Effector memory CD8-positive, alpha-beta T cell (primary cell): ENCODE measurements around the gene PTCH2.
"Not testable (repeated sequence)": the region's sequence is repeated elsewhere in the genome, so short reads cannot be mapped to it uniquely, and the experiment has no call there.

Experiments used
- ATAC-seq: fragments of 150-1000 bp; cut with Tn5 transposase; replicated peaks from 2 replicates; pipeline ENCODE4 v1.10.0; 2021; ENCODE audit warnings: mild to moderate bottlenecking, moderate library complexity
- DNase-seq, 3 experiments: peaks; one replicate each; pipeline ENCODE4 v3.0.0; 2021
- H3K27ac Mint-ChIP-seq, 2 donors: one replicate each; pipeline ENCODE4 v1.8.0; 2022; ENCODE audit warnings: mild to moderate bottlenecking in 2 of 2, mixed read lengths in 2 of 2, moderate library complexity in 2 of 2
- H3K27me3 Mint-ChIP-seq, 2 donors: one replicate each; pipeline ENCODE4 v1.8.0; 2022; ENCODE audit warnings: mixed read lengths in 2 of 2
- H3K36me3 Mint-ChIP-seq: one replicate; pipeline ENCODE4 v1.8.0; 2022; ENCODE audit warnings: mild to moderate bottlenecking, moderate library complexity, mixed read lengths; ENCODE audit not compliant: insufficient read depth
- H3K4me1 Mint-ChIP-seq, 2 donors: one replicate each; pipeline ENCODE4 v1.8.0; 2022; ENCODE audit warnings: low read depth in 2 of 2, mixed read lengths in 2 of 2
- H3K4me3 Mint-ChIP-seq, 2 donors: one replicate each; pipeline ENCODE4 v1.8.0; 2022; ENCODE audit warnings: mild to moderate bottlenecking in 2 of 2, mixed read lengths in 2 of 2, moderate library complexity in 2 of 2
- H3K9me3 Mint-ChIP-seq, 2 donors: one replicate each; pipeline ENCODE4 v1.8.0; 2022; ENCODE audit warnings: mixed read lengths in 2 of 2

Gene PTCH2

DNA sequence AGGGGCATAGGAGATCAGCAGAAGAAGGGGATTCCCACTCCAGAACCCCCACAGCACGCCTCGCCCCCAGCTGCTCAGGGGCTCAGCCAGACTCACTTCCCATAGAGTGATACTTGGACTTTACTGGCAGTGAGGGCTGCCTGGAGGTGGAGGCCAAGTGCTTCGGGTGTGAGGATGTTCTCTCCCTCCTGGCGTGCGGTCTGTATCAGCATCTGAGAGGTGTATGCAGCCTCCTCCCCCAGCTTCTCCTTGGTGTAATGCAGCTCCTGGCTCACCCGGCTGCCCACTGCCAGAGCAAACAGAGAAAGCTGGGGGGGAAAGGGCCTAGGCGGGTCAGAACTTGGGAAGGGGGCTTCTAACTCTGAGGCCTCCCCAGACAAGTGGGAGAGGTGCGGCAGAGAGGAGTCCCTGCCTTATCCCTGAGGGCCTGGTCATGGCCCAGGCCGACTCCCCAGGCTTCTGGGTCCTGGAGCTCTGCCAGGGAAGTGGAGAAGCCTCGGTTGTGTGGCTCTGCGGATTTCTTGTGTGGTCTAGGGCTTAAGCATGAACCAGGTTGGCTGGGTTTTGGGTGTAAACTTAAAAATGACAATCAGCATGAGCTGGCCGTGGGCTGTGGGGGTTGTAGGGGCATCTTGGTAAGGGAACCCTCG lies 10.9 kb downstream of the PTCH2 start:
- H3K27ac Mint-ChIP-seq, result peak overlapping the region in 1 of 2 donors; percentile 29
- ATAC-seq, result no peak
- H3K9me3 Mint-ChIP-seq, result no peaks in the 10 kb centered on the region

DNA sequence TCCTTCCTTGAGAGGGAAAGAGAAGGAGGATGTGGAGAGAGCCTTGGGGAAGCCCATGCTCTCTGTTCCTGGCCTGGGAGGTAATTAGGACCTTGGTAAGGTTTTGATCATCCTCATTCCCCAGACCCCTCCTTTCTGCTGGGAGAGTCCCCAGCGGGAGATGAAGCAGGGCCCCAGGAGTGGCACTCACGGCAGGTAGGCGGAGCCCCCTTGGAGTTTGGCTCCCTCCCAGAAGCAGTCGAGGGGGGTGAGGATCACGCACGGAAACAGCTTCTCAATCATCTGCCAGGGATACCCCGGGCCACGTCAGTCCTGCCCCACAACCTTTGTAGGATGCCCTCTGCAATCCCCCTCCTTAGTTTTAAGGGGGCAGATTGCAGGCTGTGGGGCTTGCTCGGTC lies 11.5 kb downstream of the PTCH2 start:
- H3K9me3 Mint-ChIP-seq, result no peaks in the 10 kb centered on the region
- peaks cover 3% of the 10 kb centered on the region for H3K36me3 Mint-ChIP-seq
- no peaks in the 10 kb centered on the region for H3K27me3 Mint-ChIP-seq
- H3K4me3 Mint-ChIP-seq, result no peak overlapping the region
- peaks cover 7 to 10% of the 10 kb centered on the region in 2 donors for H3K4me1 Mint-ChIP-seq
- ATAC-seq (no peak), DNase-seq (no peak)
- no peak overlapping the region for H3K27ac Mint-ChIP-seq

More for the DNA sequence above, 10.9 kb downstream of the PTCH2 start:
- H3K36me3 Mint-ChIP-seq, result peaks cover 3% of the 10 kb centered on the region
- no peak for DNase-seq
- no peaks in the 10 kb centered on the region for H3K27me3 Mint-ChIP-seq
- H3K4me3 Mint-ChIP-seq, result no peak overlapping the region
- peaks cover 7 to 10% of the 10 kb centered on the region in 2 donors for H3K4me1 Mint-ChIP-seq

GRCh38 chr1:44830900-44831304 lies 12.2 kb downstream of the PTCH2 start:
- H3K27me3 Mint-ChIP-seq, result no peaks in the 10 kb centered on the region
- ATAC-seq (no peak), DNase-seq (no peak)
- H3K9me3 Mint-ChIP-seq, result no peaks in the 10 kb centered on the region
- peaks cover 5 to 7% of the 10 kb centered on the region in 2 donors for H3K4me1 Mint-ChIP-seq
- H3K36me3 Mint-ChIP-seq, result peaks cover 3% of the 10 kb centered on the region
- no peak overlapping the region for H3K27ac Mint-ChIP-seq
- no peak overlapping the region for H3K4me3 Mint-ChIP-seq

DNA sequence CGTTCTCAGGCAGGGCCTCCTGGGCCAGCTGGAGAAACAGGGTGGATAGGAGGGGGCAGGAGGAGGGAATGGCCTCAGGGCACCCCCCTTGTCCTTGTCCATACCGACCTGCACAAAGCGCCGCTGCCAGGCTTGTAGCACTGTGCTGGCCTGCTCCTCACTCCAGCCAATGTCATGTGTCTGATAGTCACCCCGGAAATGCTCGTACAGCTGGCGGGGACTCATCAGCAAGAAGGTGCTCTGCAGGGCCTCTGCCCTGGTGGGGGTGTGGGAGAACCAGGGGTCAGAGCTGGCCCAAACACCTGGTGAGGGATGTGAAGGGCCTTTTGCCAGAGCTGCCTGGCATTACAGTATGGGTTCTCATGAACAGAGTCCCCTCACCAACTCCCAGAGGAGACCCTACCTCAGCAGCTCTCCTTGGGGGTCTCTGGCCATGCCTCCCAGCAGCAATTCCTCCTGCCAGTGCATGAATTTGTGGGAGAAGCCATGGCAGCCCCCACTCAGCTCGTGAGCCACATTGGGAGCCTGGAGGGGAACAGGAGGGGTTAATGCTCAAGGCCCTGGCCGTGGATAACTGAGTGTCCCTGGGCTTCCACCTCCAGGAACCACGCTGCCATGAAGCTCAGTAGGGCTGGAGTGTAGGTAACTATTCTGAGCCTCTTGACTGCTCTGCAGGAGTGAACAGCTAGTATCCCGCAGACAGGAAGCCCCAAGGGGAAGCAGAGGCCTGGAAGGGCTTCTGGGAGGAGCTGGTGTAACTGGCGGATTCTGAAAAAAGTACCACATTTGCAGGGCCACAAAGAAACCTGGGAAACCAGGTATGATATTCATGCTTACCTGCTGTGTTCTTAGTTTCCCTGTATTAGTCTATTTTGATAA lies 13.3 kb downstream of the PTCH2 start:
- Mint-ChIP-seq H3K4me3 (no peak overlapping the region), H3K9me3 (no peaks in the 10 kb centered on the region), H3K27ac (no peak overlapping the region), H3K4me1 (peaks cover 0 to 3% of the 10 kb centered on the region in 2 donors), H3K27me3 (no peaks in the 10 kb centered on the region), H3K36me3 (peaks cover 8% of the 10 kb centered on the region)
- ATAC-seq (no peak), DNase-seq (no peak)

- Mint-ChIP-seq H3K4me3 (no peak overlapping the region), H3K4me1 (peaks cover 0 to 3% of the 10 kb centered on the region in 2 donors)
Observed at GRCh38 chr1:44828841-44829440, 14.1 kb downstream of the PTCH2 start.

DNA sequence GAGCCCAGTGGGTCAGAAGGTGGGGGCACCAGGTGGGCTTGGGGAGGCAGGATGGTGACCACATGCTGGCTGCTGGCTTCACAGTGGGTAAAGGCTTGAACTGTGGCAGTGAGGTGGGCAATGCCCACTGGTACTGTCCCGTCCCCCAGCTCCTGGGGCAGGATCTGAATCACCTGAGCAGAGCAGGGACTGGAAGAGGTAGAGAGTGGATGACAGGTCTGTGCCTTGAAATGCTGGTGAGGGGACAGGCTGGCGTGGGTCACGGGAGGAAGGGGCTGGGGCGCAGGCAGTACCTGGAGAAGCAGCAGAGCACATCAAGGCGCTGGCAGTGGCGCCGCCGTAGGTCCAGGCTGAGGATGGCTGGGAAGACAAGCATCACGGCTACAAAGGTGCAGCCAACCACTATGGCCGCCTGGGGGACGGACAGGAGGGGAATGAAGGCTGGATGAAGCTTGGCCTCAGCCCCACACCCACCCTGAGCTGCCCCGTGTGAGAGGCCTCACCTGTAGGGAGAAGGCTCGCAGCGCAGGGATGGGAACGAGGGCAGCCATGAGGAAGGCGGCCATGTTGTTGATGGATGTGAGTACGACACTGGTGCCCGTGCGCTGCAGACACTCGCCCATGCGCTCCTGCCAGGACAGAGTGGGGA lies 14.9 kb downstream of the PTCH2 start:
- H3K4me3 Mint-ChIP-seq, result peak overlapping the region in 1 of 2 donors; percentile 27

More at GRCh38 chr1:44828841-44829440, 14.1 kb downstream of the PTCH2 start:
- no peak for ATAC-seq
- H3K27me3 Mint-ChIP-seq, result no peaks in the 10 kb centered on the region
- DNase-seq, result no peak
- peaks cover 8% of the 10 kb centered on the region for H3K36me3 Mint-ChIP-seq
- no peak overlapping the region for H3K27ac Mint-ChIP-seq
- no peaks in the 10 kb centered on the region for H3K9me3 Mint-ChIP-seq

DNA sequence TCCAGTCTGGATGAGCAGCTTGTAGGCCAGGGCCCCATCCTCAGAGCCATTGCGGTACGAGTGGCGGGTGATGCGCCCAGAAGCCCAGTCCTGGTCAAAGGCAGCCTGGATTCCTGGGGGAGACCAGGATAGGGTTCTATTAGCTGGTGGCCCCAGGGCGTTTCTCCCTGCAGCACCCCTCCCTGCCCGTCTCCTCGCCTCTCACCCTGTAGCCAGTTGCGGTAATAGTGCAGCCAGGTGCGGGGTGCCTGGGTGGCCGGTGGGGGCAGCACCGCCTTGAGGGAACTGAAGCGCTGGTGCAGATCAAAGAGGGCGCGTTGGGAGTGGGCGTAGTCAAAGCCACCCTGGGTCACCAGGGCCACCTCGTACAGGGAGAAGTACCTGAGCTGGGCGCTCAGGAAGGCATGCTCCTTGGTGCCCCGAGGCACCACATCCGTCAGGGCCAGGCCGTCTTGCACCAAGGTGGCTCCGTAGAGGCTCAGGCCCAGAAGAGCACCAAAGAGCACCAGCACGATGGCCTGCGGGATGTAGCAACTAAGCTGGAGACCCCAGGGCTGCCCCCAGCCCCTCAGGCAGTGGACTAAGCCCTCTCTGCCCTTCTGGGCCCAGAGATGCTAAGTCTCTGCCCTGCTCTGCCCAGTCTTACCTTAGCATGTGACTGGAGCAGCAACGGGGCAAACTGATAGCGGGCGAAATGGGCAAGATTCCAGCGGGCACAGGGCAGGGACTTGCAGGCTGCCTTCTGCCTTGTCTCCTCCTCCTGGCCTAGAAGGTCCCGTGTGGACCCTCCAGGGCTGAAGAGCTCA lies 15.7 kb downstream of the PTCH2 start:
- H3K4me1 Mint-ChIP-seq, result peaks cover 0 to 3% of the 10 kb centered on the region in 2 donors
- no peaks in the 10 kb centered on the region for H3K27me3 Mint-ChIP-seq
- H3K27ac Mint-ChIP-seq, result no peak overlapping the region
- ATAC-seq, result no peak
- H3K4me3 Mint-ChIP-seq, result peak overlapping the region in 1 of 2 donors; percentile 27
- H3K9me3 Mint-ChIP-seq, result no peaks in the 10 kb centered on the region
- no peak for DNase-seq
- peaks cover 14% of the 10 kb centered on the region for H3K36me3 Mint-ChIP-seq

More for the DNA sequence above, 14.9 kb downstream of the PTCH2 start:
- DNase-seq (no peak), ATAC-seq (no peak)
- H3K9me3 Mint-ChIP-seq, result no peaks in the 10 kb centered on the region
- H3K4me1 Mint-ChIP-seq, result peaks cover 0 to 3% of the 10 kb centered on the region in 2 donors
- H3K36me3 Mint-ChIP-seq, result peaks cover 8% of the 10 kb centered on the region
- no peak overlapping the region for H3K27ac Mint-ChIP-seq
- no peaks in the 10 kb centered on the region for H3K27me3 Mint-ChIP-seq

GRCh38 chr1:44826375-44827196 lies 16.5 kb downstream of the PTCH2 start:
- no peaks in the 10 kb centered on the region for H3K9me3 Mint-ChIP-seq
- DNase-seq, result no peak
- peak; percentile 10 for ATAC-seq
- peaks cover 11% of the 10 kb centered on the region for H3K36me3 Mint-ChIP-seq
- H3K27me3 Mint-ChIP-seq, result no peaks in the 10 kb centered on the region
- H3K4me1 Mint-ChIP-seq, result peaks cover under 1 to 3% of the 10 kb centered on the region in 2 donors
- no peak overlapping the region for H3K27ac Mint-ChIP-seq
- H3K4me3 Mint-ChIP-seq, result no peak overlapping the region

DNA sequence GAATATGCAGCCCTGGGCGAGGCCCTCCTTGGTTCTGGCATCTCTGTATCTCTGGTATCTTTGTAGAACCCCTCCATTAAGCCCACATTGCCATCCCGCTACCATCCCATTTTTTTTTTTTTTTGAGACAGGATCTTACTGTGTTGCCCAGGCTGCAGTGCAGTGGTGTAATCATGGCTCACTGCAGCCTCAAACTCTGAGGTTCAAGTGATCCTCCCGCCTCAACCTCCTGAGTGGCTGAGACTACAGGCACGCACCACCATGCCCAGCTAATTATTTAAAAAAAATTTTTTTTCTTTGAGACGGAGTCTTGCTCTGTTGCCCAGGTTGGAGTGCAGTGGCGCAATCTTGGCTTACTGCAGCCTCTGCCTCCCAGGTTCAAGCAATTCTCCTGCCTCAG lies 18.7 kb downstream of the PTCH2 start:
- H3K27me3 Mint-ChIP-seq, H3K4me3 Mint-ChIP-seq, H3K9me3 Mint-ChIP-seq, ATAC-seq, H3K27ac Mint-ChIP-seq, DNase-seq: not testable (repeated sequence)
- H3K36me3 Mint-ChIP-seq, result peaks cover 20% of the 10 kb centered on the region
- peaks cover 18 to 20% of the 10 kb centered on the region in 2 donors for H3K4me1 Mint-ChIP-seq

GRCh38 chr1:44822981-44823451 lies 20.0 kb downstream of the PTCH2 start:
- Mint-ChIP-seq H3K9me3 (no peaks in the 10 kb centered on the region), H3K27me3 (no peaks in the 10 kb centered on the region), H3K4me1 (peaks cover 24 to 26% of the 10 kb centered on the region in 2 donors), H3K36me3 (peaks cover 30% of the 10 kb centered on the region), H3K27ac (no peak overlapping the region), H3K4me3 (no peak overlapping the region)
- ATAC-seq (no peak), DNase-seq (no peak)

DNA sequence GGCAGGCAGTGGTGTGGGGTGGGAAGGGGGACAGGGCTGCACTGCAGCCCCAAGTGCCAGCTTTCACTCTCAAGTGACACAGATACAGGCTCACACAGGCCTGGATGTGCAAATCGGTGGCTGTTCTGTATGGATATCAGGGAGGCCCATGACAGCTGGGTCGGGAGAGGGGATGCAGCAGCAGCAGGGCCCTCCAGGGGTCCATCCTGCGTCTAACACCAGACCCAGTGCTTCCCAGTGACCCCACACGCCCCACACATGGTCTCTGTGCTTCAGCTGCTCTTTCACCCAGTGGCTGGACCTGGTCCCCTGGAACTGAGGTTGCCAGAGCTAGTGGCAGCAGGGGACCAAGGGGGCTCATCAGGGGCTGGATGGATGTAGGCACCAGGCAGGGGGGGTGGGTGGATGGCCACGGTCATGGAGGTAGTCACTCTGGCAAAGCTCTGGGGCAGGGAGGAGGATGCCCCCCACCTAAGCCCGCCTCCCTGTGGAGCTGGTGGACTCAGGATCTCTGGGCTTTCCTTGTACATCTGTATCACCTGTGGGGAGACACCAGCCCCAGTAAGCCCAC lies 20.8 kb downstream of the PTCH2 start:
- DNase-seq, result no peak
- ATAC-seq, result no peak
- Mint-ChIP-seq H3K27ac (no peak overlapping the region), H3K4me3 (no peak overlapping the region), H3K4me1 (peaks cover 26 to 27% of the 10 kb centered on the region in 2 donors), H3K36me3 (peaks cover 30% of the 10 kb centered on the region), H3K9me3 (no peaks in the 10 kb centered on the region), H3K27me3 (no peaks in the 10 kb centered on the region)
